Activated CD4-positive, CD25-positive, alpha-beta regulatory T cell treated with anti-CD3 and anti-CD28 coated beads, Interleukin-2, amount 50 U/mL, for 16 hours (primary cell): Measurements from ENCODE around the gene TRIM15.
"Not testable (repeated sequence)": the region's sequence is repeated elsewhere in the genome, so short reads cannot be mapped to it uniquely, and the experiment has no call there.

ENCODE experiments used
- DNase-seq: peaks from one replicate; pipeline ENCODE4 v3.0.0-alpha.2; 2020; ENCODE audit warnings: low read depth, low spot score

TRIM15 gene

GRCh38 chr6:30162265-30163089 is 869 bp upstream of the TRIM15 start:
- DNase-seq: no peak

GRCh38 chr6:30163918-30164654 is 740 bp downstream of the TRIM15 start:
- DNase-seq: no peak

GRCh38 chr6:30164714-30165113 is 1.4 kb downstream of the TRIM15 start:
- DNase-seq: no peak

DNA sequence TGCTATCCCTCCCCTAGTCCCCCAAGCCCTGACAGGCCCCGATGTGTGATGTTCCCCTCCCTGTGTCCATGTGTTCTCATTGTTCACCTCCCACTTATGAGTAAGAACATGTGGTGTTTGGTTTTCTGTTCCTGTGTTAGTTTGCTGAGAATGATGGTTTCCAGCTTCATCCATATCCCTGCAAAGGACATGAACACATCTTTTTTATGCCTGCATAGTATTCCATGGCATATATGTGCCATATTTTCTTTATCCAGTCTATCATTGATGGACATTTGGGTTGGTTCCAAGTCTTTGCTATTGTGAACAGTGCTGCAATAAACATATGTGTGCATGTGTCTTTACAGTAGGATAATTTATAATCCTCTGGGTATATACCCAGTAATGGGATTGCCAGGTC is 1.9 kb downstream of the TRIM15 start:
- not testable (repeated sequence) for DNase-seq

DNA sequence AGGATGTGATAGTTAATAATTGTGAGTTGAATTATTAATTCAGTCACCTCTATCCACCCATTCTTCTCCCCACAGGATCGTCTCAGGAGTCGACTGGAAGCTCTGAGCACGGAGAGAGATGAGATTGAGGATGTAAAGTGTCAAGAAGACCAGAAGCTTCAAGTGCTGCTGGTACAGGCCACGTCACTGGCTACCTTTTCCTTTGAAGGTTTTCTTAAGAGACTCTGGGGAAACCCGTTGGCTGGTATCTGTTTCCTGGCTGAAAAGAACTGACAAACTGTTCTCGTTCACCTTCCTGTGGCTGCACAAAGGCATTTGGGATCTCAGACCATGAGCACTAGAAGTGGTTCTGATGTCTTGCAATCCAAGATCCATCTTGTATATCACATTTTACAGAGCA is 3.8 kb downstream of the TRIM15 start:
- no peak for DNase-seq

GRCh38 chr6:30168741-30169140 is 5.4 kb downstream of the TRIM15 start:
- DNase-seq: no peak

- no peak for DNase-seq
Measured at GRCh38 chr6:30169658-30170614, 6.6 kb downstream of the TRIM15 start.

- no peak for DNase-seq
Measured at GRCh38 chr6:30171677-30172471, 8.5 kb downstream of the TRIM15 start.

GRCh38 chr6:30172681-30173080 is 9.3 kb downstream of the TRIM15 start:
- DNase-seq: no peak

- DNase-seq: no peak
Measured at GRCh38 chr6:30175765-30176164, 12.4 kb downstream of the TRIM15 start.

GRCh38 chr6:30178837-30179236 is 15.5 kb downstream of the TRIM15 start:
- DNase-seq: no peak

GRCh38 chr6:30180145-30180544 is 16.8 kb downstream of the TRIM15 start:
- DNase-seq: no peak

- no peak for DNase-seq
Measured at GRCh38 chr6:30184417-30185031, 21.2 kb downstream of the TRIM15 start.

GRCh38 chr6:30185846-30186484 is 22.6 kb downstream of the TRIM15 start:
- DNase-seq: no peak

DNA sequence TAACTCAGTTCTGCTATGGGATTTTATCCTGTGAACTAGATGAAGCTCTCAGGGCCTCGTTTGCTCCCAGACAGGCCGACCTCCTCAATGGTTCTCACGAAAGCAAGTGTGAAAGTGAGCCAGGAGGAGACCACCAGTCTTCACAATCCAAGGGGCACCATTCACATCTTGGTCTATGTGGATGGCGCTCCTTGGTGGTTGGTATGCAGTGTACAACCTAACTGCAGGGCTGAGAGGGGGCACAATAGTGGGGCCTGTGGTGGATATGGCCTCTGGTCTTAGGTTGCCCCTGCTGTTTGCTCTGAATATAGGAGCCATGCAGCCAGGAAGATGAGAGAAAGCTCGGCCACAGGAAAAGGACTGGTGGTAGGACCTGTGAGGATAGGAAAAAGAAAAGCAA is 25.2 kb downstream of the TRIM15 start:
- DNase-seq: no peak

- no peak for DNase-seq
Measured at GRCh38 chr6:30192076-30192475, 28.7 kb downstream of the TRIM15 start.

GRCh38 chr6:30194797-30195690 is 31.7 kb downstream of the TRIM15 start:
- no peak for DNase-seq

DNA sequence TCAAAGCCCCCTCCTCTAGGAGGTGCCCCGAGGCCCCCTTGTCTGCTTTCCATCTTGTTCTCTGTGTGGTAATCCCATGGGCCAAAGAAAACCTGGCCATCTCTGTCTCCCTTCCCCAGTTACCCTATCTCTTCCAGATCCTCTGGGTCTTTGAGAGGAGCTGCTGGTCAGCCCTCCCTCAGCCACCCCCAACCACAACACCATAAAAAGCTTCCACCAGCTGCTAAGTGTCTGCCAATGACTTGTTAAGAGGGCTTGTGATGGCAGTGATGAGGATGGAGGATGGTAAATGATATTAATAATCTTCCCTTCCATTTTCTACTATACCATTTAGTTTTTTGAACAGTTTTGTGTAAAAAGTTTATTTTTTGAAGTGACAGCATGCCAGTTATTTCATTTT is 32.6 kb downstream of the TRIM15 start:
- DNase-seq: no peak

GRCh38 chr6:30196376-30196775 is 33.0 kb downstream of the TRIM15 start:
- no peak for DNase-seq
